Ishikawa (cell line): ENCODE results near the gene MSX1.

ENCODE experiments used
- CEBPB ChIP-seq: IDR thresholded peaks from 2 replicates; pipeline ENCODE4 v1.6.1; 2012
- CREB1 ChIP-seq: IDR thresholded peaks from 2 replicates; pipeline ENCODE4 v1.6.1; 2012; ENCODE audit warnings: low read depth
- EGR1 ChIP-seq: IDR thresholded peaks from 2 replicates; pipeline ENCODE4 v1.6.1; 2012
- EP300 ChIP-seq: IDR thresholded peaks from 2 replicates; pipeline ENCODE4 v1.6.1; 2012; ENCODE audit warnings: borderline replicate concordance
- FOXM1 ChIP-seq: IDR thresholded peaks from 2 replicates; pipeline ENCODE4 v1.6.1; 2012; ENCODE audit warnings: low read depth, borderline replicate concordance
- MAX ChIP-seq: IDR thresholded peaks from 2 replicates; pipeline ENCODE4 v1.6.1; 2012
- NFIC ChIP-seq: IDR thresholded peaks from 2 replicates; pipeline ENCODE4 v1.6.1; 2012
- RAD21 ChIP-seq: IDR thresholded peaks from 2 replicates; pipeline ENCODE4 v1.6.1; 2012; ENCODE audit warnings: low read depth
- REST ChIP-seq: IDR thresholded peaks from 2 replicates; pipeline ENCODE4 v1.6.1; 2012; ENCODE audit warnings: low read depth, mild to moderate bottlenecking
- TAF1 ChIP-seq: IDR thresholded peaks from 2 replicates; pipeline ENCODE4 v1.6.1; 2012; ENCODE audit warnings: low read depth, mild to moderate bottlenecking
- TCF12 ChIP-seq: IDR thresholded peaks from 2 replicates; pipeline ENCODE4 v1.6.1; 2012; ENCODE audit warnings: low read depth
- TEAD4 ChIP-seq: IDR thresholded peaks from 2 replicates; pipeline ENCODE4 v1.6.1; 2012
- USF1 ChIP-seq: IDR thresholded peaks from 2 replicates; pipeline ENCODE4 v1.6.1; 2012
- YY1 ChIP-seq: IDR thresholded peaks from 2 replicates; pipeline ENCODE4 v1.6.1; 2012; ENCODE audit warnings: low read depth
- ZBTB7A ChIP-seq: IDR thresholded peaks from 2 replicates; pipeline ENCODE4 v1.6.1; 2012; ENCODE audit warnings: low read depth

Gene MSX1

GRCh38 chr4:4881432-4881831 lies 22.0 kb downstream of the MSX1 start:
- TF ChIP-seq EP300 = no peak
- no peak for TF ChIP-seq CREB1
- no peak for TF ChIP-seq TCF12
- no peak for TF ChIP-seq REST
- no peak for TF ChIP-seq FOXM1
- no peak for TF ChIP-seq EGR1
- TF ChIP-seq NFIC = no peak
- no peak for TF ChIP-seq TEAD4
- no peak for TF ChIP-seq RAD21
- TF ChIP-seq YY1 = no peak
- no peak for TF ChIP-seq ZBTB7A
- TF ChIP-seq USF1 = no peak
- no peak for TF ChIP-seq TAF1
- no peak for TF ChIP-seq CEBPB
- no peak for TF ChIP-seq MAX

GRCh38 chr4:4884611-4885010 lies 25.1 kb downstream of the MSX1 start:
- no peak for TF ChIP-seq REST
- TF ChIP-seq YY1 = no peak
- no peak for TF ChIP-seq FOXM1
- no peak for TF ChIP-seq USF1
- TF ChIP-seq CREB1 = no peak
- TF ChIP-seq NFIC = no peak
- no peak for TF ChIP-seq EGR1
- no peak for TF ChIP-seq TCF12
- no peak for TF ChIP-seq MAX
- no peak for TF ChIP-seq ZBTB7A

GRCh38 chr4:4887426-4887825 lies 28.0 kb downstream of the MSX1 start:
- TF ChIP-seq TAF1 (no peak), NFIC (no peak), TEAD4 (no peak), FOXM1 (no peak), CEBPB (no peak), USF1 (no peak), REST (no peak), TCF12 (no peak), CREB1 (no peak), YY1 (no peak), RAD21 (no peak), EP300 (no peak)

GRCh38 chr4:4888695-4889094 lies 29.2 kb downstream of the MSX1 start:
- TF ChIP-seq EP300 (no peak), TAF1 (no peak), MAX (no peak), USF1 (no peak), RAD21 (peak; percentile 11; the same call in 1 of the 2 replicates)
